GM10248 (cell line): ENCODE data around the gene EIF4ENIF1.
A peak's percentile ranks its signal among the peaks of the same experiment; 100 is the strongest.
"Not testable (repeated sequence)": the region's sequence is repeated elsewhere in the genome, so short reads cannot be mapped to it uniquely, and the experiment has no call there.

Source experiments
- CTCF ChIA-PET: fragments of 300-600 bp; sonication (Branson Sonifier 250); formaldehyde crosslinking; extraction: SDS; loops from one replicate; lab custom pipeline; 2021; ENCODE audit warnings: antibody characterized with exemption; lab: Yijun Ruan, JAX
- POLR2A ChIA-PET: fragments of 350-650 bp; sonication (Branson Sonifier 250); formaldehyde crosslinking; extraction: SDS; loops from one replicate; lab custom pipeline; 2020; ENCODE audit warnings: antibody characterized with exemption; lab: Yijun Ruan, JAX
- DNase-seq: peaks from one replicate; pipeline ENCODE4 v3.0.0; 2012; ENCODE audit errors: extremely low spot score
- TF ChIP-seq, protein P1 (sequence below): IDR thresholded peaks from 2 replicates; pipeline ENCODE4 v1.5.1; 2012; ENCODE audit warnings: mild to moderate bottlenecking, low read depth; ENCODE audit errors: extremely low read depth, missing control alignments, control extremely low read depth

The EIF4ENIF1 gene

DNA sequence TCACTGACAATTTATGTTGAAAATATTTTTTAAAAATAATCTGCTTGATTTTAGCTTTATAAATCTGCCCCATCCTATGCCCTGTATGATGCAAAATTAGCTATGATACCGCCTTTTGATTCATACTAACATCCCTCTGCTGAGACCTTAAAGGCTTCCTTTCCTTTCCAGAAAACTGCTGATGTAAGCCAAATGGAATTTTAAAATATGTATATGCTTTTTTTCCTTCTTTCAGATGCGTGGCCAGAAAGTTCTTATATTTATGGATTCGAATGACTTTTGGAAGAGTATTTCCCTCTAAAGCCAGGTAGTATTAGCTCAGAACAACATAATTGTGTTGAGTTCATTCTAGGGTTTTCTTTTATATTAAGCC is 41.2 kb upstream of the EIF4ENIF1 start:
- no peak for DNase-seq

DNA sequence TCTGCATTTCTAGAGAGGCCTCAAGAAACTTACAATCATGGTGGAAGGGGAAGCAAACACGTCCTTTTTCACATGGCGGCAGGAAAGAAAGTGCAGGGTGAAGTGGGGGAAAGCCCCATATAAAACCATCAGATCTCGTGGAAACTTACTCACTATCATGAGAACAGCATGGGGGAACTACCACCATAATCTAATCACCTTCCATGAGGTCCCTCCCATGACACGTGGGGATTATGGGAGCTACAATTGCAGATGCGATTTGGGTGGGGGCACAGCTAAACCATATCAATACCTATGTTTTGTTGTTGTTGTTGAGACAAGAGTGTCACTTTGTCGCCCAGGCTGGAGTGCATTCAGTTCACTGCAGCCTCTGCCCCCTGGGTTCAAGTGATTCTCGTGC is 36.6 kb upstream of the EIF4ENIF1 start:
- TF ChIP-seq, protein P1, sequence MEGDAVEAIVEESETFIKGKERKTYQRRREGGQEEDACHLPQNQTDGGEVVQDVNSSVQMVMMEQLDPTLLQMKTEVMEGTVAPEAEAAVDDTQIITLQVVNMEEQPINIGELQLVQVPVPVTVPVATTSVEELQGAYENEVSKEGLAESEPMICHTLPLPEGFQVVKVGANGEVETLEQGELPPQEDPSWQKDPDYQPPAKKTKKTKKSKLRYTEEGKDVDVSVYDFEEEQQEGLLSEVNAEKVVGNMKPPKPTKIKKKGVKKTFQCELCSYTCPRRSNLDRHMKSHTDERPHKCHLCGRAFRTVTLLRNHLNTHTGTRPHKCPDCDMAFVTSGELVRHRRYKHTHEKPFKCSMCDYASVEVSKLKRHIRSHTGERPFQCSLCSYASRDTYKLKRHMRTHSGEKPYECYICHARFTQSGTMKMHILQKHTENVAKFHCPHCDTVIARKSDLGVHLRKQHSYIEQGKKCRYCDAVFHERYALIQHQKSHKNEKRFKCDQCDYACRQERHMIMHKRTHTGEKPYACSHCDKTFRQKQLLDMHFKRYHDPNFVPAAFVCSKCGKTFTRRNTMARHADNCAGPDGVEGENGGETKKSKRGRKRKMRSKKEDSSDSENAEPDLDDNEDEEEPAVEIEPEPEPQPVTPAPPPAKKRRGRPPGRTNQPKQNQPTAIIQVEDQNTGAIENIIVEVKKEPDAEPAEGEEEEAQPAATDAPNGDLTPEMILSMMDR: no peak
- ChIA-PET CTCF (interaction anchor here (0.7 to 1.3 kb wide), 2 partner anchors 9 to 11 kb away, joined by 3 read pairs; no protein-coding TSS in a partner anchor), POLR2A (no interaction called here)
- DNase-seq: no peak

More for the DNA sequence above, 41.2 kb upstream of the EIF4ENIF1 start:
- TF ChIP-seq, protein P1: no peak
- ChIA-PET POLR2A (no interaction called here), CTCF (interaction anchor here (1.2 to 1.3 kb wide), 3 partner anchors 8 to 107 kb away, joined by 3 to 5 read pairs (median 3); no protein-coding TSS in a partner anchor)

DNA sequence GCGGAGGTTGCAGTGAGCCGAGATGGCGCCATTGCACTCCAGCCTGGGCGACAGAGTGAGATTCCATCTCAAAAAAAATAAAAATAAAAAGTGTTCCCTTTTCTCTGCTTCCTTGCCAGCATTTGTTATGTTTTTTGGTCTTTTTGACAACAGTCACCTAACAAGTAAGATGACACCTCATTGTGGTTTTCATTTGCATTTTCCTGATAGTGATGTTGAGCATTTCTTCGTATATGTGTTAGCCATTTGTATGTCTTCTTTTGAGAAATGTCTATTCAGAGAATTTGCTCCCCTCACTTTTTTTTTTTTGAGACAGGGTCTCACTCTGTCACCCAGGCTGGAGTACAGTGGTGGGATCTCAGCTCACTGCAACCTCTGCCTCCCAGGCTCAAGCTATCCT is 34.5 kb upstream of the EIF4ENIF1 start:
- CTCF ChIA-PET, DNase-seq, POLR2A ChIA-PET: not testable (repeated sequence)

DNA sequence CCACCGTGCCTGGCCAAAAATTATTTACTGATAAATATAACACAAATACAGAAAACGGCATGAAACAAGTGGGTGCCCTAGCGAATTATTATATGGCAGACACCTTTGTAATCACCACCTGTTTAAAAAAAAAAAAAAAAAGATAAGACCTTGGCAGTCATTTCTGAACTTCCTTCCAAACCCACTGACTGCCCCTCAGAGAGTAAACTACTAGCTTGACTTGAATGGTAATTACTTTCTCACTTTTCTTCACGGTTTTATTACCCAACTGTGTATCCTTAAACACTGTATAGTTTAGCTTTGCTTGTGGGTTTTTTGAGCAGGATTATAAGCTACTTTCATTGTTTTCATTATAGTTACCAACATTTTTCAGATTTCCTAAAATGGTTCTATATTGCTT is 30.4 kb upstream of the EIF4ENIF1 start:
- ChIA-PET POLR2A (no interaction called here), CTCF (interaction anchor here (0.6 to 2.3 kb wide), 2 partner anchors 12 to 33 kb away, joined by 3 to 5 read pairs; no protein-coding TSS in a partner anchor)
- peak; percentile 29 for DNase-seq
- TF ChIP-seq, protein P1: no peak

DNA sequence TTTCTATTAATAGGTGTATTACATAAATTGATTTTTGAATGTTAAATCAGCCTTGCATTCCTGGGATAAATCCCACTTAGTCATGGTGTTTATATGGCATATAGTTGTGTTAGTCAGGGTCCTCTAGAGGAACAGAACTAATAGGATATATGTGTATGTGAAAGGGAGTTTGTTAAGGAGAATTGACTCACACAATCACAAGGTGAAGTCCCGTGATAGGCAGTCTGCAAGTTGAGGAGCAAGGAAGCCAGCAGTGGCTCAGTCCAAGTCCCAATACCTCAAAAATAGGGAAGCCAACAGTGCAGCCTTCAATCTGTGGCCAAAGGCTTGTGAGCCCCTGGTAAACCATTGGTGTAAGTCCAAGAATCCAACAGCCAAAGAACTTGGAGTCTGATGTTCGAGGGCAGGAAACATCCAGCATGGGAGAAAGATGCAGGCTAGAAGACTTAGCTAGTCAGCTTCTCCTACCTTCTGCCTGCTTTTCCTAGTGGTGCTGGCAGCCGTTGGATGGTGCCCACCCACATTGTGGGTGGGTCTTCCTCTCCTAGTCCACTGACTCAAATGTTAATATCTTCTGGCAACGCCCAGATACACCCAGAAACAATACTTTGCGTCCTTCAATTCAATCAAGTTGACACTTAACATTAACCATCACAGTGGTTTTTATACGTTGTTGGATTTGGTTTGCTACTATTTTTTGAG is 19.6 kb upstream of the EIF4ENIF1 start:
- no peak for DNase-seq
- CTCF ChIA-PET: interaction anchor here (0.9 kb wide), 1 partner anchor 16 kb away, joined by 3 read pairs; no protein-coding TSS in a partner anchor
- POLR2A ChIA-PET: no interaction called here
- TF ChIP-seq, protein P1: no peak

DNA sequence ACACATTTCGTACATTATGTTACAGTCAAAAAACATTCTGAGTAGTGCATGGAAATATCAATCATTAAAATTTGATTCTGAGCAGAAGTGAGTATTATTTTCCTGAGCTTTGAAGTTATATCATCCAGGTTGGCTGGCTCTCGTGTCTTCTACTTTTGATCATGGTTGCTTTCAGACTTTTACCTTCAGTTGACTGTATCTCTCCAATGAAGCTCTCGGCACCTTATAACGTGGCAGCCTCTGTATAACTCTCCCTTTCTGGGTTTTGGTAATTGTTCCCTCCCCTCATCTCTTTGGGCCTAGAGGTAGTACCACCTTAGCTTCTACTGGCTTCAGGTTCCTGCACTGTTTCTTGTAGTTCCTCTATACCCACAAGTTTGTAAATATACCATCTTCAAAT is 18.9 kb upstream of the EIF4ENIF1 start:
- ChIA-PET CTCF (interaction anchor here (0.9 to 1.3 kb wide), 2 partner anchors 12 to 16 kb away, joined by 3 read pairs; partner anchors contain the start of gene SFI1), POLR2A (no interaction called here)
- TF ChIP-seq, protein P1: no peak
- no peak for DNase-seq

DNA sequence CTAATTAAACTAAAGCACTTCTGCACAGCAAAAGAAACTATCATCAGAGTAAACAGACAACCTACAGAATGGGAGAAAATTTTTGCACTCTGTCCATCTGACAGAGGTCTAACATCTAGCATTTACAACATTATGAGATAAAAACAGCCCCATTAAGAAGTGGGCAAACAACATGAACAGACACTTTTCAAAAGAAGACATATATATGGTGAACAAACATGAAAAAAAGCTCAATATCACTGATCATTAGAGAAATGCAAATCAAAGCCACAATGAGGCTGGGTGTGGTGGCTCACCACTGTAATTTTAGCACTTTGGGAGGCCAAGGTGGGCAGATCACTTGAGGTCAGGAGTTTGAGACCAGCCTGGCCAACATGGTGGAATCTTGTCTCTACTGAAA is 17.9 kb upstream of the EIF4ENIF1 start:
- DNase-seq, POLR2A ChIA-PET: not testable (repeated sequence)
- CTCF ChIA-PET: interaction anchor here (1.3 kb wide), 1 partner anchor 11 kb away, joined by 3 read pairs; the partner anchor contains the start of gene SFI1
